HepG2 (cell line): Measurements from ENCODE around the gene IRAK3. TPM values are rescaled to one million over a fixed set of nuclear protein-coding genes. Genes with fewer than 3 reads are reported as not detected.

Source experiments
- ATAC-seq: fragments of 200-7000 bp; cut with Tn5 transposase; 3 replicates; pipeline ENCODE4 v1.9.1; 2020; ENCODE audit warnings: mild to moderate bottlenecking, moderate library complexity
- BruUV-seq: library from RNA; stranded (reverse); fragments of 400-500 nt; replicated peaks from 2 replicates; lab custom pipeline; 2021; lab: Mats Ljungman, UMichigan
- CTCF ChIA-PET: fragments of 300-600 bp; formaldehyde crosslinking; extraction: SDS; loops from one replicate; lab custom pipeline; 2021; ENCODE audit warnings: low total read pairs, inconsistent platforms, low intra/inter-chr PET ratio; lab: Yijun Ruan, JAX
- POLR2A ChIA-PET: fragments of 350-600 bp; sonication (Branson Sonifier 250); formaldehyde crosslinking; loops from one replicate; lab custom pipeline; 2020; ENCODE audit warnings: antibody characterized with exemption, inconsistent platforms; lab: Yijun Ruan, JAX
- DNase-seq: peaks from one replicate; pipeline ENCODE4 v3.0.0-alpha.2; 2015; ENCODE audit warnings: low spot score
- FAIRE-seq: peaks from 3 replicates; lab custom pipeline; 2011; peaks lifted over from hg19 to GRCh38; lab: Jason Lieb, UNC
- H2AFZ ChIP-seq: one replicate; pipeline ENCODE4 v1.6.1; 2011; ENCODE audit warnings: low read length, inconsistent platforms
- H3K27ac ChIP-seq: fragments of 300-600 bp; 3 replicates; pipeline ENCODE4 v1.8.0; 2011; ENCODE audit warnings: mixed run types, mild to moderate bottlenecking, mixed read lengths, low read length, inconsistent platforms; ENCODE audit not compliant: insufficient read depth; ENCODE audit errors: extremely low read length
- H3K27me3 ChIP-seq, 2 experiments: fragments of 200-600 bp in 1 of 2; 2 replicates in 1 of 2; 3 replicates in 1 of 2; pipeline versions ENCODE4 v1.6.0 to v1.8.0; 2011; ENCODE audit warnings: low read length in 2 of 2, mild to moderate bottlenecking in 2 of 2, moderate library complexity in 2 of 2, inconsistent platforms in 1 of 2; ENCODE audit not compliant: insufficient read depth in 2 of 2, control insufficient read depth in 1 of 2
- H3K36me3 ChIP-seq, 2 experiments: fragments of 200-600 bp in 1 of 2; replicated peaks in 1 of 2; 2 replicates in 1 of 2; 3 replicates in 1 of 2; pipeline versions ENCODE4 v1.5.1 to v1.8.0; 2011; ENCODE audit warnings: low read length in 2 of 2, inconsistent platforms in 1 of 2; ENCODE audit not compliant: insufficient read depth in 2 of 2, control insufficient read depth in 1 of 2
- H3K4me1 ChIP-seq: 2 replicates; pipeline ENCODE4 v1.5.1; 2012; ENCODE audit warnings: low read length, inconsistent platforms; ENCODE audit not compliant: insufficient read depth
- H3K4me2 ChIP-seq: 2 replicates; pipeline ENCODE4 v1.6.0; 2011; ENCODE audit warnings: low read depth, low read length, inconsistent platforms
- H3K4me3 ChIP-seq, 3 experiments: fragments of 200-600 bp in 1 of 3; sonication (generic), shearing (Covaris generic) in 1 of 3; replicated peaks in 1 of 3; 2 replicates each; pipeline ENCODE4 v1.5.1; 2011 to 2016; ENCODE audit warnings: low read length in 3 of 3, inconsistent platforms in 2 of 3, low read depth in 2 of 3, mild to moderate bottlenecking in 2 of 3, control low read depth in 1 of 3, mixed read lengths in 1 of 3; ENCODE audit not compliant: insufficient read depth in 1 of 3
- H3K79me2 ChIP-seq: one replicate; pipeline ENCODE4 v1.6.1; 2011; ENCODE audit warnings: low read length, inconsistent platforms; ENCODE audit not compliant: insufficient read depth
- H3K9ac ChIP-seq: 2 replicates; pipeline ENCODE4 v1.6.0; 2011; ENCODE audit warnings: mild to moderate bottlenecking, low read depth, low read length, inconsistent platforms; ENCODE audit not compliant: insufficient read depth
- H3K9me3 ChIP-seq: 2 replicates; pipeline ENCODE4 v1.5.1; 2012; ENCODE audit warnings: mild to moderate bottlenecking, low read length
- H4K20me1 ChIP-seq: 2 replicates; pipeline ENCODE4 v1.6.0; 2011; ENCODE audit warnings: inconsistent platforms, mild to moderate bottlenecking, low read length, moderate library complexity; ENCODE audit not compliant: insufficient read depth
- CBFB ChIP-seq: sonication (generic); formaldehyde crosslinking; IDR thresholded peaks from 2 replicates; pipeline ENCODE4 v1.4.0; 2020; ENCODE audit warnings: missing genetic modification reagents
- KDM5B ChIP-seq: sonication (generic); formaldehyde crosslinking; IDR thresholded peaks from 2 replicates; pipeline ENCODE4 v1.4.0; 2020; ENCODE audit warnings: missing genetic modification reagents, mild to moderate bottlenecking, borderline replicate concordance
- MLX ChIP-seq: IDR thresholded peaks from 2 replicates; pipeline ENCODE4 v1.6.1; 2016
- PHF8 ChIP-seq: sonication (generic); formaldehyde crosslinking; IDR thresholded peaks from 2 replicates; pipeline ENCODE4 v1.5.0; 2020; ENCODE audit warnings: missing genetic modification reagents
- SRY ChIP-seq: sonication (generic); formaldehyde crosslinking; IDR thresholded peaks from 2 replicates; pipeline ENCODE4 v1.8.0; 2022; ENCODE audit warnings: mild to moderate bottlenecking, missing genetic modification reagents
- ZMAT5 ChIP-seq: sonication (generic); formaldehyde crosslinking; IDR thresholded peaks from 2 replicates; pipeline ENCODE4 v1.5.0; 2020; ENCODE audit warnings: mild to moderate bottlenecking, low read depth, missing genetic modification reagents, borderline replicate concordance
- ZNF350 ChIP-seq: sonication (generic); formaldehyde crosslinking; IDR thresholded peaks from 2 replicates; pipeline ENCODE4 v1.4.0; 2020; ENCODE audit warnings: mild to moderate bottlenecking, low read depth, missing genetic modification reagents, borderline replicate concordance
- ZNF407 ChIP-seq: sonication (generic); formaldehyde crosslinking; IDR thresholded peaks from one replicate; pipeline ENCODE4 v1.5.1; 2020; ENCODE audit warnings: mild to moderate bottlenecking, missing genetic modification reagents; ENCODE audit errors: not compliant biosample characterization
- ZNF790 ChIP-seq: sonication (generic); formaldehyde crosslinking; IDR thresholded peaks from 2 replicates; pipeline ENCODE4 v1.8.0; 2022; ENCODE audit warnings: missing genetic modification reagents, mild to moderate bottlenecking, borderline replicate concordance
- WGBS: methylation state at CpG from one replicate; pipeline ENCODE4 v1.1.6; 2017; ENCODE audit warnings: low lambda C conversion rate; 5-methylcytosine and 5-hydroxymethylcytosine counted together
- in situ Hi-C: cut with HindIII; loops from 2 replicates; pipeline ENCODE4 v1.10.0; 2017; ENCODE audit warnings: low pct_unique_long_range_greater_than_20kb; ENCODE audit not compliant: extremely low pct_ligation_motif_present
- intact Hi-C: fragments of 100-400 bp; cut with micrococcal nuclease; formaldehyde crosslinking; loops from one replicate; pipeline ENCODE4 v1.10.0; 2022; ENCODE audit not compliant: unreplicated experiment
- polyA plus RNA-seq, 8 experiments: library from polyadenylated mRNA; depleted of rRNA in 3 of 8; stranded (reverse) in 7 of 8; unstranded in 1 of 8; fragments of >200 nt; fragmentation: Illumina TruSeq in 4 of 8; extraction: Trizol in 4 of 8; gene quantifications; 2 replicates each; pipeline versions ENCODE4 v1.2.1 to v1.2.3, GENCODE V29; 2011 to 2016; ENCODE audit warnings: low read depth in 4 of 8, missing spikeins in 1 of 8, mixed read lengths in 1 of 8; ENCODE audit not compliant: insufficient read depth in 1 of 8
- total RNA-seq, 5 experiments: library from RNA; depleted of rRNA; stranded (reverse); fragments of >200 nt; fragmentation: Illumina TruSeq; extraction: Trizol; gene quantifications; 2 replicates each; pipeline ENCODE4 v1.2.3, GENCODE V29; 2016; ENCODE audit warnings: low read depth in 1 of 5

The IRAK3 gene
- total and polyA plus RNA-seq, 2 of the 13 experiments (the other 11 are each of a cell fraction or from before 2014, with no cell fraction given) = 0.01 TPM; not detected in 1

- TF ChIP-seq ZNF407 (CRISPR knock-in tag) = no peak
- TF ChIP-seq, all 625 proteins: peak for 0
Observed at GRCh38 chr12:66160704-66161103, 28.3 kb upstream of the IRAK3 start (continued).

- H3K4me1 ChIP-seq = peaks cover 15% of the 10 kb centered on the region
- no TSS peak for BruUV-seq
- H2AFZ ChIP-seq = no peak overlapping the region
- H3K36me3 ChIP-seq = no peaks in the 10 kb centered on the region
- intact Hi-C loops = no loop called here
- no peaks in the 10 kb centered on the region for H4K20me1 ChIP-seq
- DNase-seq = no peak
- H3K9me3 ChIP-seq = peaks cover 10% of the 10 kb centered on the region
- no peak overlapping the region for H3K4me3 ChIP-seq
- H3K9ac ChIP-seq = no peak overlapping the region
- no peak for FAIRE-seq
- ChIA-PET POLR2A (no interaction called here), CTCF (no interaction called here)
- no peak for TF ChIP-seq ZNF790
- no peak for TF ChIP-seq ZMAT5 (CRISPR knock-in tag)
- no peak for TF ChIP-seq PHF8 (CRISPR knock-in tag)
- TF ChIP-seq SRY (CRISPR knock-in tag) = no peak
- TF ChIP-seq CBFB = no peak
- TF ChIP-seq KDM5B (CRISPR knock-in tag) = no peak
- TF ChIP-seq ZNF350 (CRISPR knock-in tag) = no peak
- TF ChIP-seq MLX (CRISPR knock-in tag) = no peak
- WGBS = 97% methylated on average over 2 of the region's 2 CpGs
- no peak overlapping the region for H3K4me2 ChIP-seq
- H3K27me3 ChIP-seq = no peaks in the 10 kb centered on the region
- no peak for ATAC-seq
- H3K79me2 ChIP-seq = peaks cover 32% of the 10 kb centered on the region
- no peak overlapping the region for H3K27ac ChIP-seq
- in situ Hi-C loops = no loop called here
Observed at GRCh38 chr12:66162701-66163100, 26.3 kb upstream of the IRAK3 start.
